ENCODE data around the gene CAMK4. TPM values are rescaled to one million over a fixed set of nuclear protein-coding genes. Genes with fewer than 3 reads are reported as not detected.

CAMK4 gene
- total and polyA plus RNA-seq, 2 of the 8 experiments (the other 6 are each of a cell fraction or from before 2014, with no cell fraction given), result 1.8 to 8.3 TPM

DNA sequence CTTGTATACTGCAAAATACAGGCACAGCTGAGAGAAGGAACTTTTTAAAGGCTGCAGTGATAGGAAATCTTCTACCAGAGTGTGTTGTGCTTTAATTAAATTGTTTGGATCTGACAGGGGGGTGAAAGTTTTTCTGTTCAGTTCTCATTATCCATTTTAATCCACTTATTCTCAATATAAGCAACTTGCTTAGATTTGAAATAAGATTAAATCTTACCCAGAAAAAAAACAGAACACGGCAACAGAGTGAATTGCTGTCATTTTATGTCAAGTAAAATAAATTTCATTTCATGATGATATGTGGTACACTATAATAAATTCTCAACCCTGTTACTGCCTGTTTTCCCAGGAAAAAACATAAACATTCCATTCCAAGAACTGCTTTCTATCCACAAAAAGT lies 37.1 kb upstream of the CAMK4 start:
- H3K56ac ChIP-seq (replicated peaks; ENCODE audit: insufficient read length, low read depth, low read length), result no peak overlapping the region
- H3K4me1 ChIP-seq (replicated peaks in 1 of 4; ENCODE audit: control insufficient read depth in 3 of 4, insufficient read depth in 4 of 4, low read length in 3 of 4), result no peaks in the 10 kb centered on the region; a peak in 1 of 7 replicates
- H3K36me3 ChIP-seq (ENCODE audit: control insufficient read depth in 2 of 4, insufficient read depth in 4 of 4, low read length in 3 of 4), result no peaks in the 10 kb centered on the region
- H3K27ac ChIP-seq (ENCODE audit: low read depth, low read length), result no peak overlapping the region
- H3K4ac ChIP-seq (replicated peaks; ENCODE audit: insufficient read length, low read depth, low read length), result no peak overlapping the region
- H2BK120ac ChIP-seq (replicated peaks; ENCODE audit: low read depth, low read length), result no peak overlapping the region
- H3K23ac ChIP-seq (ENCODE audit: insufficient read length), result no peak overlapping the region
- TF ChIP-seq KDM5A (IDR thresholded peaks at IDR 0.05; ENCODE audit: low read length) (no peak), EZH2 (IDR thresholded peaks at IDR 0.05; ENCODE audit: low read depth, low read length, severe bottlenecking) (no peak), CTBP2 (IDR thresholded peaks at IDR 0.05; ENCODE audit: borderline replicate concordance, insufficient read depth, insufficient read length, low read length) (no peak)
- H2BK12ac ChIP-seq (ENCODE audit: low read depth, low read length), result no peak overlapping the region
- no peak overlapping the region for H4K91ac ChIP-seq (replicated peaks; ENCODE audit: insufficient read length, low read length)
- no peak overlapping the region for H4K5ac ChIP-seq (ENCODE audit: insufficient read length, low read depth, low read length)
- ChIA-PET POLR2A (ENCODE audit: partially characterized antibody) (no interaction called here), CTCF (ENCODE audit: partially characterized antibody) (no interaction called here)
- no peak overlapping the region for H2AK5ac ChIP-seq (ENCODE audit: low read depth, low read length)
- H3K27me3 ChIP-seq (replicated peaks in 1 of 4; ENCODE audit: control insufficient read depth in 3 of 4, extremely low read depth in 1 of 4, insufficient read depth in 3 of 4, low read length in 3 of 4), result no peaks in the 10 kb centered on the region
- no peak overlapping the region for H3K4me3 ChIP-seq (ENCODE audit: extremely low read depth in 1 of 4, insufficient read depth in 2 of 4, low read depth in 3 of 4, low read length in 4 of 4)
- no peak for FAIRE-seq
- H3K4me2 ChIP-seq (ENCODE audit: insufficient read depth in 1 of 2, low read depth in 2 of 2, low read length in 2 of 2), result no peak overlapping the region
- H3K14ac ChIP-seq (ENCODE audit: insufficient read length), result no peak overlapping the region
- no peak overlapping the region for H2BK15ac ChIP-seq (ENCODE audit: low read length)
- H3K79me2 ChIP-seq (ENCODE audit: control insufficient read depth in 1 of 2, insufficient read depth in 2 of 2, low read length in 2 of 2), result no peaks in the 10 kb centered on the region
- H3K79me1 ChIP-seq (ENCODE audit: low read depth, low read length), result no peaks in the 10 kb centered on the region
- no peaks in the 10 kb centered on the region for H3K9me3 ChIP-seq (ENCODE audit: insufficient read depth in 2 of 2, low read depth in 1 of 2, low read length in 1 of 2)
- H2BK5ac ChIP-seq (ENCODE audit: low read depth, low read length), result no peak overlapping the region
- H4K8ac ChIP-seq (ENCODE audit: extremely low read depth, insufficient read depth, low read length), result no peak overlapping the region
- no peak for DNase-seq (ENCODE audit: low read depth in 1 of 2, low spot score in 2 of 2)
- no peak overlapping the region for H2BK20ac ChIP-seq (ENCODE audit: low read length)
- no peaks in the 10 kb centered on the region for H3K23me2 ChIP-seq (ENCODE audit: low read depth, low read length)
- H4K20me1 ChIP-seq (replicated peaks in 1 of 2; ENCODE audit: control insufficient read depth in 1 of 2, insufficient read depth in 2 of 2, low read length in 2 of 2), result no peaks in the 10 kb centered on the region
- no peak overlapping the region for H3K18ac ChIP-seq (ENCODE audit: extremely low read depth, low read length)
- WGBS, 2 experiments (ENCODE audit: extremely low coverage in 1 of 2, insufficient coverage in 1 of 2, insufficient read length in 1 of 2, insufficient replicate concordance in 2 of 2, low coverage in 1 of 2, low lambda C conversion rate in 2 of 2, missing lambda C conversion rate in 1 of 2), result 94% methylated on average over 1 of the region's 1 CpG; no CpG with 5 or more reads in 1 of the 2 experiments
- no peak overlapping the region for H2AFZ ChIP-seq (ENCODE audit: low read length)
- no peak overlapping the region for H3K9ac ChIP-seq (replicated peaks in 1 of 4; ENCODE audit: extremely low read depth in 1 of 4, low read depth in 3 of 4, low read length in 3 of 4)

Data from H1 (cell line).